Endothelial cell (in vitro differentiated cells): ENCODE data around the gene HGFAC. TPM values are rescaled to one million over a fixed set of nuclear protein-coding genes. Genes with fewer than 3 reads are reported as not detected.

Experiments used
- DNase-seq: peaks from one replicate; pipeline ENCODE4 v3.0.0; 2021; ENCODE audit warnings: low spot score
- H3K27ac Mint-ChIP-seq: one replicate; pipeline ENCODE4 v1.8.0; 2021; ENCODE audit warnings: mixed read lengths, inconsistent platforms; ENCODE audit not compliant: unreplicated experiment
- H3K27me3 Mint-ChIP-seq: one replicate; pipeline ENCODE4 v1.8.0; 2021; ENCODE audit warnings: mild to moderate bottlenecking, moderate library complexity, mixed read lengths, inconsistent platforms; ENCODE audit not compliant: unreplicated experiment
- H3K36me3 Mint-ChIP-seq: one replicate; pipeline ENCODE4 v1.8.0; 2021; ENCODE audit warnings: mild to moderate bottlenecking, low read depth, mixed read lengths, inconsistent platforms; ENCODE audit not compliant: unreplicated experiment
- H3K4me1 Mint-ChIP-seq: one replicate; pipeline ENCODE4 v1.8.0; 2021; ENCODE audit warnings: mild to moderate bottlenecking, mixed read lengths, inconsistent platforms; ENCODE audit not compliant: unreplicated experiment
- H3K4me3 Mint-ChIP-seq: one replicate; pipeline ENCODE4 v1.8.0; 2021; ENCODE audit warnings: mild to moderate bottlenecking, mixed read lengths, inconsistent platforms; ENCODE audit not compliant: unreplicated experiment
- H3K9me3 Mint-ChIP-seq: one replicate; pipeline ENCODE4 v1.8.0; 2021; ENCODE audit warnings: mixed read lengths, inconsistent platforms; ENCODE audit not compliant: unreplicated experiment
- CTCF ChIP-seq: fragments of 200-600 bp; sonication (generic); IDR thresholded peaks from one replicate; pipeline ENCODE4 v1.5.0; 2021; ENCODE audit warnings: antibody characterized with exemption; ENCODE audit not compliant: unreplicated experiment
- total RNA-seq: library from RNA; stranded (reverse); fragmentation: NEBNext Ultra II Directional; extraction: Animal tissue kit (Norgen Biotek cat#: 25700); gene quantifications from one replicate; pipeline ENCODE4 v1.2.1, GENCODE V29; 2021; ENCODE audit not compliant: unreplicated experiment

HGFAC gene
- total RNA-seq, 1 donor from 2014 or later, result 2.4 TPM

DNA sequence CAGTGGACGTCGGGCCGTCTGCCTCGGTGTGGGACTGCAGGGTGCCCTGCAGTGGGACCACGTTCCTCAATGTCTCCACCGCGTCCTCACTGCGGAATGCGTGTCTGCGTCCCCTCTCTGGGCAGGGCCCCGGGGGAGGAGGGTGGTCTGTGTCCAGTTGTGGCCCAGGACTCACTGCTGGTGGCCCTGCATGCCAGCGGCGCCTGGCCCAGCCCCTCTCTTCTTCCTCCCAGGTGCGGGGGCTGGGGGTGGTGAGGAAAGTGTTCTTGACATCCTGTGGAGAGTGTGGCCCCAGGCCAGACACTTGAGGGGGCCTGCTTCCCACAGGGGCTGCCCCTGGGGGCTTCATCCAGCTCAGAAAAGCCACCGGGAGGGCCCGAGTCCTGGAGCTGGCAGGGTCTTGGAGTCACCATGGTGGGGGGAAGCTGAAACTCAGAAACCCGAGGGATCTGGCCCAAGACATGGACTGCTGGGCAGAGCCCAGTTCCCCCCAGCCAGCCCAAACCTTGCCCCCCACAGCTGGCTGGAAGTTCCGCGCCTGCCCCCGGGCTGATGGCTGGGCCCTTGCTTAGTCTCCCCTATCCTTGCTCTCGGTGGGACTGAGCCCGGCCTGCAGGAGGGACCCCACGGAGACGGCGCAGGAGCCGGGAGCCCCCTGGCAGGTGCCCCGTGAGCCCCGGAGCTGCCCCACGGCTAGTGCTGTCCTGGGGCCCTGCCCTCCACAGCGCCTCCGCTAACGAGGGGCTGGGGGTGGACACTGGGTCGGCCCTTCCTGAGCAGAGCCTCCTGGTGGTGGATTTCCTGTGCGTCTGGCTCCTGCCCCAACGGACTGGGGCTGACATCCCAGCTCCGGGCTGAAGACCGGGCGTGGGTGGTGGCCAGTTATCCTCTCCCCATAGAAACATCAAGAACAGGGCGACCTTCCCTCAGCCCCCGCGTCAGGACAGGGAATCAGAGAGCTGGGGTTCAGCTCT lies 24.2 kb downstream of the HGFAC start:
- peaks cover 8% of the 10 kb centered on the region for H3K27me3 Mint-ChIP-seq
- no peaks in the 10 kb centered on the region for H3K9me3 Mint-ChIP-seq
- no peaks in the 10 kb centered on the region for H3K36me3 Mint-ChIP-seq
- peak; percentile 36 for TF ChIP-seq CTCF
- H3K4me1 Mint-ChIP-seq, result peaks cover 4% of the 10 kb centered on the region
- H3K27ac Mint-ChIP-seq, result no peak overlapping the region
- peak; percentile 52 for DNase-seq
- no peak overlapping the region for H3K4me3 Mint-ChIP-seq

DNA sequence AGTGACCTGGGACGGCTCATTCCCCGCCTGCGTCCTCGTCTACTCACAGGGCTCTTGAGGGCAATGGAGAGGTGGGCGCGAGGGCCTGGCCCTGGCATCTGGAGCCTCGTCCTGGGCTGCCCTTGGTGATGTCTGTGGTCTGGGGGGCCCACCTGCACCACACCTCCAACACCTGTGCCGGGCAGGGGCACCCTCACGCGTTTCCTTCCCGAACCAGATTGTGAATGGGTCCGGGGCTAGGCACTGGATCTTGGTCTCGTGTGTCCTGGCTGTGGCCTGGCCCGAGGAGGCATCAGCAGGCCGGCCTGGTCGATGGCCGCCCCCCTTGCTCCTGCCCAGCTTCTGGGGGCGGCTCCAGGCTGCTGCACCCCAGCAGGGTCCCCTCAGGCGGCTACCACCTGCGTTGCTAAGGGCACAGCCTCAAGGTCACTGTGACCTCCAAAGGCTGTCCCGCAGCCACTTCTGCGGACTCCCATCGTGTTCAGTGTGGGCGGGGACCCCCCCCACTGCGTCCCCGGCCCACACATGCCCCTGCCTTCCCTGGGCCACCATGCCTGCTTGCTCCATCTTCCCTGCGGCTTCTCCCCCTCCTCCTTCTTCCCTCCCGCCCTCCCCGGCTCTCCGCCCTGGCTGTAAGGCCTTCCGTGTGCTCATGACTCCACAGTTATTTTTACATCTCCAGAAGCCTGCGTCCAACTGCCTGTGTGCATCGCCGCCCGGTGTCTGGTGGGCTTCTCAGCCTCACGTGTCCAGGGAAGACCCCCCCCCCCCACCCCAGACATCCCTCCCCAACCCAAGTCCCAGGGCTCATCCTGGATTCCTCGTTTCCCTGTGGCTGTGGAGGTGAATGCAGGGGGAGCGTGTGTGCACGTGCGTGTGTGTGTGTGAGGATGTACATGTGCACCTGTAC lies 25.2 kb downstream of the HGFAC start:
- H3K4me1 Mint-ChIP-seq, result peaks cover 4% of the 10 kb centered on the region
- DNase-seq, result no peak
- peaks cover 7% of the 10 kb centered on the region for H3K27me3 Mint-ChIP-seq
- no peaks in the 10 kb centered on the region for H3K9me3 Mint-ChIP-seq
- no peak overlapping the region for H3K27ac Mint-ChIP-seq
- H3K4me3 Mint-ChIP-seq, result no peak overlapping the region
- no peaks in the 10 kb centered on the region for H3K36me3 Mint-ChIP-seq
- no peak for TF ChIP-seq CTCF

DNA sequence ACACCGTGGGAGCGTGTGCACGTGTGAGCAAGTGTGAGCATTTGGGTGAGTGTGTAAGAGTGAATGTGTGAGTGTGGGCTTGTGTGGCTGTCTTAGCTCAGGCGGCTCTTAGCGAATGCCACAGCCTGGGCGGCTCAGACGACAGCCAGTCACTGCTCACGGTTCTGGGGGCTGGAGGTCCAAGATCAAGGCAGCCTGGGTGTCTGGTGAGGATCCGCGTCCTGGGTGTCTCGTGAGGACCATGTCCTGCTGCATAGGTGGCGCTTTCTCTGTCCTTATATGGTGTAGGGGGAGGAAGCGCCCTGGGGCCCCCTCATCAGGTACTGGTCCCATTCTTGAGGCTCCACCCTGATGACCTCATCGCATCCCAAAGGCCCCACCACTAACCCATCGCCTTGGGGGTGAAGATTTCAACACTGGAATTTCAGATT lies 25.8 kb downstream of the HGFAC start:
- no peak for DNase-seq
- Mint-ChIP-seq H3K9me3 (no peaks in the 10 kb centered on the region), H3K4me1 (peaks cover 4% of the 10 kb centered on the region), H3K27me3 (peaks cover 5% of the 10 kb centered on the region), H3K36me3 (no peaks in the 10 kb centered on the region), H3K4me3 (no peak overlapping the region), H3K27ac (no peak overlapping the region)
- no peak for TF ChIP-seq CTCF

GRCh38 chr4:3468154-3468553 lies 26.4 kb downstream of the HGFAC start:
- no peak overlapping the region for H3K4me3 Mint-ChIP-seq

More at GRCh38 chr4:3468154-3468553, 26.4 kb downstream of the HGFAC start:
- Mint-ChIP-seq H3K4me1 (peaks cover 4% of the 10 kb centered on the region), H3K27me3 (peaks cover 5% of the 10 kb centered on the region), H3K9me3 (no peaks in the 10 kb centered on the region), H3K27ac (no peak overlapping the region), H3K36me3 (no peaks in the 10 kb centered on the region)
- no peak for TF ChIP-seq CTCF
- DNase-seq, result no peak
